ENCODE results near the gene STEAP3.

Gene STEAP3

DNA sequence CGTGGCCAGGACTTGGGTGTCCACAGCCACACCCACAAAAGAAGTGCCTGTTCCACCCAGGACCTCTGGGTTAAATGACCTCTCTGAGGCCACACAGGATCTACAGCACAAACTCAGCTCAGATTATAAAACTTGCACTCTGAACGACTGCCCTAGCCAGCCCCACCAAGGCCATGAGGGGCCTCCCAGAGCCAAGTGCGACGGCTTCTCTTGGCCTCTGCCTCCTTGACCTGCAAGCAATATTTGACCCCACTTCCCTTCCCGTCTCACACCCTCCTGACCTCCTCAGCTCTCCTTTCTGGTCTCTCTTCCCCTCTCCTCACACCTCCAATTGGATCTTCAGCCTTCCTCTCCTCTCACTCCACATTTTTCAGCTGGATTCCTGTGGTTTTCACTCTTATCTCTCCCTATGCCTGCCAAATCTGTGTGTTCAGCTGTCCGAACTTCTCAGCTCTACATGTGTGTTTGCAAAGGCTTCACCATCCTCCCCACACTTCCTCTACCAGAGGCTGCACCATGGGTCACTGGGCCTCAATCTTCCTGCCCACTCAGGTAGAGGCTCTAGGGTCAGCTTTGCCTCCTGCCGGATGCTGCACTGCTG, 25.3 kb upstream of the STEAP3 start:
- DNase-seq, result no peak

DNA sequence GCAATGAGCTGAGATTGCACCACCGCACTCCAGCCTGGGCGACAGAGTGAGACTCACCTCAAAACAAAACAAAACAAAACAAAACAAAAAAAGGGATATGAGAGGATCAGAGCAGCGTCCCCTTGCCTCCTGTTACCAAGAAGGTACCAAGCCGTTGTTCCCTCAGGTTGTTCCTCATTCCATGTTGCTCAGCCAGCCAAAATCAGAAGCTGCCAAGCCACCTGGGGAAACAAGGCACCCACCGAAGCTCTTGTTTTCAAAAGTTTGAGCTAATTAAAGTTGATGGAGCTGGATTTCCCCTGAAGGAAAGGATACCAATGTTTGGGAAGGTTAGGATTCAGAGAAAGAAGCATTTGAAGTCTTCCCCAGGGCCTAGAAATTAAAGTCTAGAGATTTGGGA, 21.8 kb upstream of the STEAP3 start:
- DNase-seq, result no peak

DNA sequence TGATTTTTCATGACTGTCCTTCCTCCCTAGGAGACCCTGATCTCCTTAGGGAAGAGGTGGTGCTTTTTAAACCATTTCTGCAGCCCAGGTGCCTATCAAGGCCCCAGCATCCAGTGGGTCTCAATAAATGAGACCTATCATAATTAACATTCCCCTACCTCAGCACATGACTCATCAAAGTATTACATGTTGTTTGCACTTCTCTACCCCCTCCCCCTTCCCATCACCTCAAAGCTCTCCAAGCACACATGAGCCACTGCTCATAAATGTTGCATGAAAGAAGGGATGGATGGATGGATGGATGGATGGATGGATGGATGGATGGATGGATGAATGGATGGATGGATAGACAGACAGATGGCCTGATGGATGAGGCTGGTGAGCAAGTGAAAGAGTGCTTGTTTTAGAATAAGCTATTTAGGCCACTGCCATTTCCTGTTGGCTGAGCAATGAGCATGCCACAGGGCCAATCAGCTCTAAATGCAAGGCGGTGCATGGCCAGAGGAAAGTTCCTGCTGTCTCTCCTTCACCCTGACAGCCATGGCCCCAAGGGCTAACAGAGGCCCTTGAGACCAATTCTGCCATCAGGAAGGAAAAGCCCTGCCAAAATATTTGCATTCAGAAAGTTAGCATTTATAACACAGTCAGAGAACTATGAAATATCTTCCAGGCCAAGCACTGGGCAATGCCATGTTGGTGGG, 20.9 kb upstream of the STEAP3 start:
- no peak for DNase-seq

DNA sequence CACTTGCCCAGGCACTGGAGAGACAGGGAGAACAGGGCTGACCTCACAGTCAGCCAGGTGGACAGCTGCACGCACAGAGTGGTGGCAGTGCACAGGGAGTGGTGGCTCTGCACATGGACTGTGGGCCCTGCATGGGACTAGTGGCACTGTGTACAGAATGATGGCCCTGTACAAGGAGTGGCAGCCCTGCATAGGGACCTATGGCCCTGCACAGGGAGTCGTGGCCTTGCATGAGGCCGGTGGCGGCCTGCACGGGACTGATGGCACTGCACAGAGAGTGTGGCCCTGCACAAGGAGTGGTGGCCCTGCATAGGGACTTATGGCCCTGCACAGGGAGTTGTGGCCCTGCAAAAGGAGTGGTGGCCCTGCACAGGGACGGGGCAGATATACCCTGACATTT, 19.1 kb upstream of the STEAP3 start:
- DNase-seq, result no peak

DNA sequence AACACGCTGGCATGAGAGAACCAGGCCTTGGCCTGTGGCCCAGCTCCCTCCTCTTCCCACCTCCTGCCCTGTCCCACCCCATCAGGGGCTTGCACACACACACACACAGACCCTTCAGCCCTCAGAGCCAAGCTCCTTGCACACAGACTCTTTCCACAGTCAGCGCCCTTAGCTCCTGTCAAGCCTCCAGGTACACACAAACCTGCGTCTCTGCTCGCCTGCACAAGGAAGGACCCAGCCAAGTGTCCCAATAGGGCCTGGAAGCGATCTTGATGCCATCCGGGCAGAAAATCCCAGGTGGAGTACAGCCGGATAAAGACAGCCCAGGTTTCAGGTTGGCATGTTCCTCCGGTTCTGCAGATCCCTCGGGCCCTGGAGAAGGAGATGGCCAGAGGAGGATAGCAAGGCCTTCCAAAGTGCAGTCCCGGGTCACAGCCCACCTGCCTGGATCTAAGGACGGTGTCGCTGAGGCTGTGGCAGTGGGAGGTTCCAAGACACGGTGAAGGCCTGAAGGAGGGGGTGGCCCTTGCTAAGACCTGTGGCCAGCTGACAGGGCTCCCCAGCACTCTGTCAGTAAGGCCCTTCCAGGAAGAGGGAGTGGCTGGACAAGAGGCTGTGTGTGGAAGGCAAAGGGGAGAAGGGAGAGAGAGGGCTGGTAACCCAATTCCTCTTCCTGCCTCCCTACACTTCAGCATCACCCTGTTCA, 18.5 kb upstream of the STEAP3 start:
- DNase-seq, result no peak

DNA sequence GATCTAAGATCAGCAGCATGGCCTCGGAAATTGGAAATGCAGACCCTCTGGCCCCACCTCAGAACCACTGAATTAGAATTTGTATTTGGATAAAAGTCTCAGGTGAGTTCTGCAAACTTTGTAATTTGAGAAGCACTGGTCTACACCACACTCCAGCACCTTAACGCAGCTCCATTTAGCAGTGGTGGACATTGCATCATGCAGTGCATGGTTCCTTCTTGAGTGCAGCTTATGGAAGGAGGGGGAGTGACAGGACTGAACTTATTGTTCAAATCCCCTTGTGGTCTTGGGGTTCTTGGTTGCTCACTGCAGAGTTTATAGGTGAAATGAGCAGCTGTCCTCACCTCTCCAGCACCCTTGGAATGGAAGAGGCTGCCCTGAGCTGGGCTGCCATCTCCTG, 17.4 kb upstream of the STEAP3 start:
- no peak for DNase-seq

DNA sequence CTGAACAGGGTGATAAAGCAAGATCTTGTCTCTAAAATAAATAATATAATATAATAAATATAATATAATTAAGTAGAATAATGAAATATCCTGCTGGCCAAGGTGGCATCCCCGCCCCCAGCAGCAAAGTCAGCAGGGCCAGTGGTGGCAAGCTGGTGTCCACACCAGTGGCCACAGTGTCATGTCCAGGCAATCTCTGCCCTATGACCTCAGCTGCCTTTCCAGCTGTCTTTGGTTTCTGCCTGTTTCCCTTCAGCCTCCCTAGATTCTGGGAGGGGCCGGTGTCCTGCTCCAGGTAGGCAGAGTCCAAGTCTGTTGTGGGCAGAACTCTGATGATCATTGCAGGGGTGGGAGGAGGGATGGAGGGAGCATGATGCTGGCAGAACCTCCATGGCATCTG, 16.2 kb upstream of the STEAP3 start:
- DNase-seq, result no peak

DNA sequence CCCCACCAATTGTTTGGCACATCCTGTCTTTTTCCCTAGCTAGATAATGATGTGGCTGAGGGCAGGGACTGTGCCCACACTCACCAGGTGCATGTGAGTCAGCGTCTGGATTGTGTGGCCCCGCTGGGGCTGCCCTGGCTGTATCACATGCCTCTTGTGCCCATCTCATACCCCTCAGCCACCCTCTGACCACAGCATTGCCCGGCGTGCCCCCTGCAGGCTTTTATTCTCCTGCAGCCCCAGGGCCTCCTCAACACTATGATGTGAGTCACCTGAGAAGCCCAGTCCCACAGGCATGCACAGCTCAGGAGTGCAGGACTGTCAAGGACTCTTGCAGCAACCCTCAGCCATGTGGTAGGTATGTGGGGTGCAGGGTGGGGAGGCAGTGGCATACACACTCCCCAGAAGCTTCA, 14.8 kb upstream of the STEAP3 start:
- no peak for DNase-seq

DNA sequence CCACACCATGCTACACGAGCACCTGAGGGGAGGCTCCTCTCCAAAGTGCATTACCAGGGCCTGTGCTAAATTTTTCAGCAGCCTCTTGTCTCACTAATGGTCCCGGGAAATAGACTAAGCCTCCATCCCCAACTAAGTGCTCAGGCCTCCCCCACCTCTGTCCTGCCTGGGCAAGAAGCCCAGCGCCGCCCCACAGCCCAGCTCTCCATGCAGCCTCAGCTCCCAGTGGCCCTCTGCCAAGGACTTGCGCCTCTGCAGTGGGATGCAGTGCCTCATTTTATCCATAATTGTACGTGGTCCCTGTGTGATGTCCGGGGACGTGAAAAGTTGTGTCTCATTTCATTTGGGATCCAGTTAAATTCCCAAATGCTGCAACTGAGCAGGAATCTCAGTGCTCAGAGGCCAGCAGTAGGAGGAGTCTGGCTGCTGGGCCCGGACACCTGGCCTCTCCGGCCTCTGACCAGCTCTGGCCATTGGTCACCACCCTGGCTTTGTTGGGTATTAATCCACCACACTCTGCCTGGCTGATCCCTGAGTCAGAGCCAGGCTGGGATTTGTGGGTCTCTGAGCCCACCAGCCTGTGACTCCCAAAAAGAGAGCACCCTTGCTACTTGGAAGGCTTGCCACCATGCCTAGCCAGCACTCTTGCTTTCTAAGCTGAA, 11.4 kb upstream of the STEAP3 start:
- no peak for DNase-seq

DNA sequence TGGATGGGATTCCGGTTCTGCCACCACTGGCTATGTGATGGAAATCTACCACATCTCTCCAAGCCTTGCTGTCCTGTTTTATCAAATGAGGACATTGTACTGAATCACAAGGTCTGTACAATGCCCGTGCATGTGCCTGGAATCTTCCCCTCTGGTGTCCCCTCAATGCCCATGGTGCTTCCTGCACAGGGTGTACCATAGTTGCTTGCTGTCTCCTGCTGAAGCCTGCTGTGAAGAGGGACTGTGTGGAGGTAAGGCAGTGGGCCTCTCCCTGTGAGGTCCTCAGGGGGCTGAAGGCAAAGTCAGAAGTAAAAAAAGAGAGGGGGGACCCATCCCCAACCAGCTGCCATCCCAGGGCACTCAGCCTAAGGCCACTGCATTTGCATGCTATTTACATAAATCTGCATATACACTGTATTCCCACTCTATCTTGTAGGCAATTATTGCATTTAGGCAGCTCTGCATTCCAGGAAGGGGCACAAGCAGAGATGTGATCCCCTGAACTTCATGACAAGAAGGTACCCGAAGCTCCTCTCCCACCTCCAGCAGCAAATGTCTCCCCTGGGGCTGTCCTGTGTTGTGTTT, 9.1 kb upstream of the STEAP3 start:
- no peak for DNase-seq

DNA sequence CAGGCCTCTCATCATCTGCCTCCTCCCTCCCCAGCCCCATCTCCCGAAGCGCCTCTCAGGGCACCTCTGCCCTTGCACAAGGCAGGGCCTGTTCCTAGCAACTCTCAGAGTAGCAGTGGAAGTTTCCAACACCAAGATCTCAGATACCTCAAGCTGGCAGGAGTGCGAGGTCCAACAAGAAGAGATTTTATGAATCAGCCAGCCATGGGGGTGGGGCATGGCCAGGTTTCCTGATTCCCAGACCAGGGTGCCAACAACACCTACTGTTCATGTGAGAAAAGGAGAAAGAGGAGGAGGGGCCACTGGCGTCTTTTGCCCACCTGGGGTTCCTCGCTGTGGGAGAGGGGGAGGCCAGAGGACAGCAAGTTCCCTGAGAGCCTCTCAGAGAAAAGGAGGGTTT, 6.6 kb upstream of the STEAP3 start:
- no peak for DNase-seq

DNA sequence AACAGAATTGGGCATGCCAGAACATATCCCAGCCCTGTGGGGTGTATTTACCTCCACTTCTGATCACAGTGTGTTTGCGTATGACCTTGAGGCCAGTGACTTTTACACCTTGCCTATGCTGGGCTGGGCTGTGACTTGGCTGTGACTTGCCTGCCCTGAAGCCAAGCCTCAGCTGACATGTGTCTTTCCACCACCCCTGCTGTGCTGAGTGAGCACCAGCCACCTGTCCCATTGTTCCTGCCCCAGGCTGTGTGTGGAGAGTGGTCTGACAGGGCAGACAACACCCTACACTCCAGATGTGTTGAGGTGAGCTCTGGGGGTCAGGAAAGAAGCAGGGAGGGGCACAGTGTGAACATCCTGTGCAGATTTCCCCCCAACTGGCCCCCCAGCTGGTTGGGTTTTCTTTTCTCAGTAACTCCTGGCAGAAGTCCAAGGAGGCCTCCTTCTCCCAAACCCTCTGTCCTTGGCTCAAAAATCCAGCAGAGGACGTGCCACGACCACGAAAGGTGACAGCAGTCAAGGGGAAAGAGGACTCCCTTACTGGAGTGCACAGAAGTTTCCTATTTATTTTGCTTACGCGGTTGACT, 5.1 kb upstream of the STEAP3 start:
- no peak for DNase-seq

DNA sequence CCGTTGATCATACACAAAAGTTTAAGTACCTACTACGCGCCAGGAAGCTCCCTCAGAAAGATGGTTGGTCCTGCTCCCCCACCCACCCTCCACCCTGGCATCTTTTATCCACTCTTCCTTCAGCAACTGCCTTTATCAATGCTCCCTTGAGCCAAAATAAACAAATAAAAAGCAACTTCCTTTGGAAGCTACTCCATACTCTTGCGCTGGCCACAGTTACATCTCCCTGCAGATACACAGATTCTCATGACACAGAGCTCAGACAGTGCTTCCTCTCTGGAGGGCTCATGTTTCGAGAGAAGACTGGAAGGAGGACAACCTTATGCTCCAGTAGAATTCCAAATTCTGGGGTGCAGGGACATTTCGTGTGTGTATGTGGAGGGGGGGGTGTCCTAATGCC, 3.8 kb upstream of the STEAP3 start:
- no peak for DNase-seq

DNA sequence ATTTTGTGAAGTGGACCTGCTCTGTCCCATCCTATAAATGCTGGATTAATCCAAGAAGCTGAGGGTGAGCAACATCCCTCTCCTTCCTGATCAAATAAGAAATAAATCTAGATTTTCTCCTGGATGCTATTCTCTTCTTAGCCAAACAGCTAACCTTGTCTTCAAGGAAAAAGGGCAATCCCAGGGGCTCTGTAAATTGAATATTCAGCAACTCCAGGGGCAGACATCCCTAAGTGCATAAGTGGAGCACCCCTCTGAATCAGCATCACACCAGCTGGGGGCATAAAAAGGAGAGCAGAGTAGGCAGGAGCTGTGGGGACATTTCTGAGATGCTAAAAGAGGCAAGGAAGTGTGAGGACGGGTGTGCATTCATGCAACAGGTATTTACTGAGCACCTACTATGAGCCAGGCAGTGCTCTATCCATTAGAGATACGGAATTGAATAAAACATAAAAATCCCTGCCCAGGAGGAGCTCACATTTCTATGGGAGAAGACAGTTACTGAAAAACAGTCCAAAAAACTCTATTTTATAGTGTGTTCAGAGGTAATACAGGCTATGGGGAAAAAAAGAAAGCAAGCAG, 2.8 kb upstream of the STEAP3 start:
- DNase-seq, result no peak

DNA sequence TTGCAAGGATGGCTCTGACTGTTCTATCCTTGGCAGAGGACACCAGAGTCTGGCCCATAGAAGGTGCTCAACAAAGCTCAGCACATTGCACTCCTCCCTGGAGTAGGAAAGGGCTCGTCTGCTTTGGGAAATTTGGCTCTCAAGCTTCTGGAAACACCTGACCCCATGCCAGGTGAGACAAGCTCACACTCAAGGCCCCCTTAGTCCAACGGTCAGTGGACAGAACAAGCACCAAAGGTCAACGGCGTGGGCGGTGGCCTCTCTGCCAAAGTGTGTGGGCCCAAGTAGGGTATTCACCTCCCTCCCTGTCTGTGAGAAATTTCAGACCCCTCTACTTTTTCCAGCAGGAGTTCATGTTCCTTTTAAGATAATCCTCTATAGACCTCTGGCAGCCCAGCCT, 2.0 kb upstream of the STEAP3 start:
- no peak for DNase-seq

DNA sequence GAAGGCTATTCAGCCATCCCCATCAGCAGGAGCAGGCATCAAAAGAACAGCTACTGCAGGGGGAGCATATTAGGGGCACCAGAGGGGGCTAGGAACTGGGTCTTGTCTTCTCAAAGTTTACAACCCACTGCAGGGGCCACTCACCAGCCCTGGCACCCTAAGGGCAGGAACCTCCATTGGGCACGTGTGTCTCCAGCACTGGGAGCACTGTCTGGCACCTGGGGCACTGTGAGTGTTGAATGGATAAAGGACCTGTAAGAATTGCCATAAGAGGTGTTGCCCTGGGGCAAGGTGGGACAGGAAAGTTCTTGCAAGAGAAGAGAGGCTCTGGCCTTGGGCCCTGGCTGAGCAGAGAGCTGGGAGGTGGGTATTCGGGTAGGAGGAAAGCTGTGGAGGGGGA, 1.4 kb upstream of the STEAP3 start:
- no peak for DNase-seq

DNA sequence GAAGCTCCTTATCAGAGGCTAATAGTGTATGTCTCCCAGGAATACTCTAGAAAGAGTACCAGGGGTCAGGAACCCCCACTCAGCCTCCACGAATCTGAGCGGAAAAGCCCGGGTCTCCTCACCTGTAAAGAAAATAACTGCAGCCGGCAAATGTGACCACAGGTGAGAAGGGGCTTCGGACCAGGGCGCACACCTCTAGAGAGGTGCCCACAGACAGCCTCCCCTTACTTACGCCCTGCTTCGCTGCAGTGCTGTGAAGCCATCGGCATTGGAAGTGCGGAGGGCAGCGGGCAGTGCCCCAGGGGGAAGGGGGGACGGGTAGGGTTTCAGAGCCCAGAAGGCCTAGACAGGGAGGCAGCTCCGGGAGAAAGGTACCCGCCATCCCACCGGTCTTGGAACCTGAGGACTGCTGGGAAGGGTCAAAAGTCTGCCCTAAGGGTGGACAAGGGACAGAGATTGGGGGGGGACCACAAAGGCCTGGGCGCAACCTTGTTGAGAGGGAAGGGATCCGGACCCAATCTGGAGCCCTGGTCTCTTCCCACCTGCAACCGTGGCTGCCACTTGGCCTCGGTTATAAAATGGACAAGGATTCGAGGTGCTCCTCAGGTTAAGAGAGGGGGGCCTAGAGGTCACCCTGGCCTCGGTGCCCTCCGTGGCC, 642 bp upstream of the STEAP3 start:
- no peak for DNase-seq

DNA sequence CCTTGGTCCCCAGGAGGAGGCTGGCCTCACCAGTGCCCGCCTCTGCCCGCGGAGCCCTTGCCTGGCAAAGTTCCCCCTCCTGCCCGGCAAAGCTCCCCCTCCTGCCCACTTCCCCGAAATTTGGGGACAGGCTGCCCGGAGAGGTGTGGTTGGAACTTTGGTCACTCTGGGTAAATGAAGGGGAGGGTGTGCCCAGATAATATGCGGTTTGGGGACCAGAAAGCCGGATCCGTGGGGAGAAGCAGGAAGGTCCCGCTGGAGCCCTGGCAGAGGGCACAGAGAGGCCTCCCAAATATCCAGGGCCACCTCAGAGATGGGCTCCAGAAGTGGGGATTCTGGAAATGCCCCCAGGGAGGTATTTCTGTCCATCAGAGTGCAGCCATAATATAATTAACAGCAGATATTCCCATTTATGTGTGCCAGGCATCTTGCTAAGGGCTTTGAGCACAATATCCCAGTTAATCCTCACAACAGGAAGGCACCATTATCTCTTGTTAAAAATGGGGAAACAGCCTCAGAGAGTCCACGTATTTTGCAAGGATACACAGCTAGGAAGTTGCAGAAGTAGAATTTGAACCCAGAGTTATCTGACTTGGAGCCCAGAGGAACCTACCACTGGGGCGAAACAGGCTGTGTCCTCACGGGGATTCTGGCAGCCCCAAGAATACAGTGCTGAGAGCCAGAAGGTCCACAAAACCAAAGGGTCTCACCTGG, 914 bp downstream of the STEAP3 start:
- DNase-seq, result no peak

DNA sequence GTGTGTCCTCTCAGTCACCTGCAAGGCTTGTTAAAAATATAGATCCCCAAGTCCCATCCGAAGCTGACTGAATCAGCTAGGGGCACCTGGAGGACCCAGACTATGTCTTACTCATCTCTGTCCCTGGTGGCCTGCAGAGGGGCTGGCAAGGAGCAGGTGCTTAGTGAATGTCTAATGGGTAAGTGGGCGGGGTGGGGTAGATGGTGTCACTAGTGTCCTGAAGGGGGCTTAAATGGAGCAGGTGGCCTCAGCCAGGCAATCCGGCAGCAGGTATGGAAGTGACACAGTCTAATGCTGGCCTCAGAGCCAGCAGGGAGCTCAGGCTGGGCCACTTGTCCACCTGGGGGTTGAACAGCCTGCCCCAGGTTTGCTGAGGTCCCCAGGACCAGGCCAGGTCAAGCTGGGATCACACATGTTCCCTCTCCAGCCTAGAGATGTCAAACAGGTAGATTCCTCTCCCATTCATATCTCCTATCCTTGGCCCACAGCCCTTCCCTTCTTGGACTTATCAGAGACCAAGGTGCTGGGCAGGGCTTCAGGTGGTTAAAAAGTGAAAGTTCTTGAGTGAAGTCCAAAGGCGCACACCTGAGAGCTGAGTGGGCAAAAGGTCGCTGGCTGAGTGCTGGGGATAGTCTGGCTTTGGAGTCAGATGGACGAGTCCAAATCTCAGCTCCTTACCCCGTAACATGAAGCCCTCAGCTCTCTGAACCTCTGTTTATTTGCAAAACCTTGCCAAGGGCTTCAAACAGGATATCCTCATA, 1.7 kb downstream of the STEAP3 start:
- no peak for DNase-seq

DNA sequence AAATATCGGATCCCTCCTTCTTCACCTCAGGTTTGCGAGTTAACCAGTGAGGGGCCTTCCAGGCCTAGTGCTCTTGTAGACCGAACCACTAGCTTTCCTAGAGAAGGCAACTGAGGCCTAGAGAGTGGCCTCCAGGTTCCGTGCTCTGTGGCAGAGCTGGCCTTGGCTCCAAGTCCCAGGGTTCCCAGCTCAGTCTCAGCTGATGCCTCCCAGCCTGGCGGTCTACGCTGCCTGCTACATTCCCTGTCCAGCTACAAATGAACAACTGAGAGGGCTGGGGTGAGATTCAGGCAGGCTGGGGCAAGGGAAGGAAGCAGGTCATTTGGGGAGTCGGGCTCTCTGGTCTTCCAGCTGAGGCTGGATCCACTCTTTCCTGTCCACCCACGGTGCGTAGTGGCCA, 2.3 kb downstream of the STEAP3 start:
- no peak for DNase-seq

DNA sequence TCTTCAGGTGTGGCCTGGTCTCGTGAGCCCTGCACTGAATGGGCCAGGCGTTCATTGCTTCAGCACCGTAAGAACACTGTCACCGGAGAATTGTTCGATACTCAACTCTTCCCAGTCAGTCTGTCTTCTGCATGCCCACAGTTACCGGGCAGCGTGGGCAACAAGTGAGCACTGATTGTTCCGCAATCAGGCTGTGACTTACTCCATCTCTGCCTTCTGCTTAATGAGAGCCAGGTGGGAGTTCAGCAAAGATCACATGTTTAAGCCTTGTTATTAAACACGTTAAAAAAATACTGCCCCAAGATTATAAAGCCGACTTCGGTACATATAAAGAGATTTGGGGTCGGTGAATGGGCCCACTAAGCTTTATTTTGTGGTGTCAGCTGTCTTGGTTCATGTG, 3.7 kb downstream of the STEAP3 start:
- DNase-seq, result no peak

All from NCI-H1436 (cell line).